Smooth muscle cell (in vitro differentiated cells): ENCODE results near the gene ESYT3. TPM values are rescaled to one million over a fixed set of nuclear protein-coding genes. Genes with fewer than 3 reads are reported as not detected.

Source experiments
- DNase-seq: peaks from one replicate; lab custom pipeline; 2025; ENCODE audit not compliant: unreplicated experiment; lab: John Stamatoyannopoulos, UW
- H2AFZ ChIP-seq: fragments of 200-600 bp; sonication (generic); 2 replicates; pipeline ENCODE4 v1.6.0; 2016; ENCODE audit warnings: antibody characterized with exemption, low read depth, mild to moderate bottlenecking
- H3F3A ChIP-seq: fragments of 200-600 bp; sonication (generic); 2 replicates; pipeline ENCODE4 v1.6.0; 2017; ENCODE audit warnings: antibody characterized with exemption, low read depth
- H3K27ac ChIP-seq: fragments of 200-600 bp; sonication (generic); 2 replicates; pipeline ENCODE4 v1.5.1; 2016; ENCODE audit warnings: low read depth, mild to moderate bottlenecking
- H3K27me3 ChIP-seq: fragments of 200-600 bp; sonication (generic); 2 replicates; pipeline ENCODE4 v1.6.1; 2016; ENCODE audit warnings: low read depth, mild to moderate bottlenecking
- H3K36me3 ChIP-seq: fragments of 200-600 bp; sonication (generic); 2 replicates; pipeline ENCODE4 v1.5.1; 2016; ENCODE audit warnings: low read depth
- H3K4me1 ChIP-seq: fragments of 200-600 bp; sonication (generic); 2 replicates; pipeline ENCODE4 v1.5.1; 2016; ENCODE audit warnings: low read depth
- H3K4me2 ChIP-seq: fragments of 200-600 bp; sonication (generic); 2 replicates; pipeline ENCODE4 v1.6.0; 2016; ENCODE audit warnings: mild to moderate bottlenecking
- H3K4me3 ChIP-seq: fragments of 200-600 bp; sonication (generic); 2 replicates; pipeline ENCODE4 v1.5.1; 2016; ENCODE audit warnings: mild to moderate bottlenecking
- H3K79me2 ChIP-seq: fragments of 200-600 bp; sonication (generic); 2 replicates; pipeline ENCODE4 v1.6.0; 2016; ENCODE audit warnings: low read depth, mild to moderate bottlenecking
- H3K9ac ChIP-seq: fragments of 200-600 bp; sonication (generic); 2 replicates; pipeline ENCODE4 v1.6.0; 2016; ENCODE audit warnings: low read depth
- H3K9me3 ChIP-seq: fragments of 200-600 bp; sonication (generic); replicated peaks from 2 replicates; pipeline ENCODE4 v1.5.1; 2016; ENCODE audit warnings: low read depth
- H4K20me1 ChIP-seq: fragments of 200-600 bp; sonication (generic); 2 replicates; pipeline ENCODE4 v1.6.0; 2016; ENCODE audit warnings: low read depth
- WGBS: methylation state at CpG from one replicate; pipeline ENCODE4 v1.1.7; 2016; ENCODE audit warnings: low lambda C conversion rate; 5-methylcytosine and 5-hydroxymethylcytosine counted together
- polyA plus RNA-seq: library from polyadenylated mRNA; unstranded; fragments of >200 nt; fragmentation: Nextera tagmentation; extraction: Ambion mirVana; gene quantifications from 2 replicates; pipeline ENCODE4 v1.2.1, GENCODE V29; 2016
- total RNA-seq: library from RNA; depleted of rRNA; stranded (reverse); fragments of >200 nt; gene quantifications from 2 replicates; pipeline ENCODE4 v1.2.3, GENCODE V29; 2014
- TF ChIP-seq, protein P1 (sequence below): fragments of 200-600 bp; sonication (generic); IDR thresholded peaks from 2 replicates; pipeline ENCODE4 v1.5.1; 2017; ENCODE audit warnings: borderline replicate concordance, mild to moderate bottlenecking, antibody characterized with exemption; ENCODE audit not compliant: insufficient read depth, poor library complexity, severe bottlenecking

ESYT3 gene
- total and polyA plus RNA-seq, 2 experiments from 2014 or later, result 1.2 to 5.5 TPM

DNA sequence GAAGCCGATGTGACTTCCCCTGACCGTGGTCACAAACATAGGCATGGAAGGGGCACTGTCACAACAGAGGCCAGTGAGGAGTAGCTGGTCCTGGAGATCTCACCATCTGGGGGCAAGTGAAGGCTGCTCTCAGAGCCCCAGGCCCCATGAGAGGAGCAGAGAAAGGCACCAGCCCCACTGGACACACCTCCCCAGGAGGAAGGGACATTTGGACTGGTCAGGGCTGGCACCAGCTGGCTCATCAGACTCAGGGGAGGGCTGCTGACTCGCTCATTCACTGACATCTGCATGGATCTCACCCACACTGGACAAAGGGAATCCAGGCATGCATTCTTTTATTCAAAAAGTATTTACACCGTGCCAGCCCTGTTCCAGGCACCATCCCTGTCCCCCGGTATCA lies 26.8 kb downstream of the ESYT3 start:
- WGBS, result 80% methylated on average over 5 of the region's 5 CpGs
- no peak overlapping the region for H3K9ac ChIP-seq

DNA sequence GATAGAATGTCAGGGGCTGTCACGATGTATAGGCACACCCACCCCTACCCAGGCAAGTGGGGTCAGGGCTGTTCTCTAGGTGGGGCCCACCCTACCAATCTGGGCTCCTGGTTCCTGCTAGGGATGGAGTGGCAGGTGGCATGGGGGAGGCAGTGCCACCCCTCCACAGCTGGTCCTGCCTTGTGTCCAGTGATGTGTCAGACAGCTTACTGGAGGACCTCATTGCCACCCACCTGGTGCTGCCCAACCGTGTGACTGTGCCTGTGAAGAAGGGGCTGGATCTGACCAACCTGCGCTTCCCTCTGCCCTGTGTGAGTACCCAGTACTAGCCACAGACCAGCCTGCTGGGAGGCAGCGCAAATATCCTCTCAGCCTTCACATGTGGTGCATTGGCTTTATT lies 27.5 kb downstream of the ESYT3 start:
- Histone ChIP-seq H3K79me2 (no peaks in the 10 kb centered on the region), H3K4me1 (no peaks in the 10 kb centered on the region), H4K20me1 (no peaks in the 10 kb centered on the region), H3K36me3 (no peaks in the 10 kb centered on the region), H3K4me3 (no peak overlapping the region), H2AFZ (no peak overlapping the region), H3K9me3 (no peaks in the 10 kb centered on the region), H3F3A (no peaks in the 10 kb centered on the region), H3K27ac (no peak overlapping the region), H3K4me2 (no peak overlapping the region), H3K9ac (no peak overlapping the region), H3K27me3 (no peaks in the 10 kb centered on the region)
- DNase-seq, result no peak
- TF ChIP-seq, protein P1, sequence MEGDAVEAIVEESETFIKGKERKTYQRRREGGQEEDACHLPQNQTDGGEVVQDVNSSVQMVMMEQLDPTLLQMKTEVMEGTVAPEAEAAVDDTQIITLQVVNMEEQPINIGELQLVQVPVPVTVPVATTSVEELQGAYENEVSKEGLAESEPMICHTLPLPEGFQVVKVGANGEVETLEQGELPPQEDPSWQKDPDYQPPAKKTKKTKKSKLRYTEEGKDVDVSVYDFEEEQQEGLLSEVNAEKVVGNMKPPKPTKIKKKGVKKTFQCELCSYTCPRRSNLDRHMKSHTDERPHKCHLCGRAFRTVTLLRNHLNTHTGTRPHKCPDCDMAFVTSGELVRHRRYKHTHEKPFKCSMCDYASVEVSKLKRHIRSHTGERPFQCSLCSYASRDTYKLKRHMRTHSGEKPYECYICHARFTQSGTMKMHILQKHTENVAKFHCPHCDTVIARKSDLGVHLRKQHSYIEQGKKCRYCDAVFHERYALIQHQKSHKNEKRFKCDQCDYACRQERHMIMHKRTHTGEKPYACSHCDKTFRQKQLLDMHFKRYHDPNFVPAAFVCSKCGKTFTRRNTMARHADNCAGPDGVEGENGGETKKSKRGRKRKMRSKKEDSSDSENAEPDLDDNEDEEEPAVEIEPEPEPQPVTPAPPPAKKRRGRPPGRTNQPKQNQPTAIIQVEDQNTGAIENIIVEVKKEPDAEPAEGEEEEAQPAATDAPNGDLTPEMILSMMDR, result no peak
- WGBS, result 94% methylated on average over 4 of the region's 4 CpGs

More for the DNA sequence above, 26.8 kb downstream of the ESYT3 start:
- Histone ChIP-seq H3K4me3 (no peak overlapping the region), H3K27me3 (no peaks in the 10 kb centered on the region), H4K20me1 (no peaks in the 10 kb centered on the region), H3K4me1 (no peaks in the 10 kb centered on the region), H3K79me2 (no peaks in the 10 kb centered on the region), H3K4me2 (no peak overlapping the region), H3K9me3 (no peaks in the 10 kb centered on the region), H2AFZ (no peak overlapping the region), H3K27ac (no peak overlapping the region), H3K36me3 (no peaks in the 10 kb centered on the region), H3F3A (no peaks in the 10 kb centered on the region)
- TF ChIP-seq, protein P1, result no peak
- DNase-seq, result no peak

DNA sequence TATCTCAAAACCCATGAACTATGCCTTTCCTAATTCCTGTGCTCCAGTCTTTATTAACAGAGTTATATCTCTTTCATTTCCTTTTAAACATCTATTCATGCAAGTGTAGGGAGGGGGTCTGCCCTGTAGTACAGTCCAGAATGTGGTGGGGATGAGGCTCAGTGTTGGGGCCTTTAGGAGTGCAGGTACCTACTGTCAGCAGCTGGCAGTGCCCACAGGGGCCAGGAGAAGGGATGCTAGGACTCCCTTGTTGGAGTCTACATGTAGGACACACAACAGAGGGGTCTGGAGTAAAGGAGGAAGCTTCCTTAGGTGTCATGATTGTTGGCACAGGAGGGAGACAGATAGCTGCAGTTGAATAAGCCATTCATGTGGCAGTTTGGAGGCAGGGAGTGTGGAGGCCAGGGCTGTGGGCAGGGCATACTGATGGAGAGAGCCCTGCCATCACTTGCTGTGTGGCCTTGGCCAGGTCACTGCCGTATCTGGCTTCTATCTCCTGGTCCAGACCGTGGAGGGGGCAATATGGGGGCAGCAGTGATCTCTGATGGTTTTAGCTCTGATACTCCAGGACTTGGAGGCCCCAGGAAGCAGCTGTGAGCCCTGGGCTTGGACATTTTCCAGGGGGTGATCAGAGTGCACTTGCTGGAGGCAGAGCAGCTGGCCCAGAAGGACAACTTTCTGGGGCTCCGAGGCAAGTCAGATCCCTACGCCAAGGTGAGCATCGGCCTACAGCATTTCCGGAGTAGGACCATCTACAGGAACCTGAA lies 29.5 kb downstream of the ESYT3 start:
- no peaks in the 10 kb centered on the region for H3K79me2 ChIP-seq
- no peak overlapping the region for H3K4me3 ChIP-seq
- H3K9ac ChIP-seq, result no peak overlapping the region
- no peak overlapping the region for H3K4me2 ChIP-seq
- no peaks in the 10 kb centered on the region for H3K9me3 ChIP-seq
- H3F3A ChIP-seq, result no peaks in the 10 kb centered on the region
- H3K36me3 ChIP-seq, result no peaks in the 10 kb centered on the region
- TF ChIP-seq, protein P1, result no peak
- no peak overlapping the region for H2AFZ ChIP-seq
- 91% methylated on average over 6 of the region's 6 CpGs for WGBS
- no peaks in the 10 kb centered on the region for H3K4me1 ChIP-seq
- no peak for DNase-seq
- H3K27me3 ChIP-seq, result no peaks in the 10 kb centered on the region
- H3K27ac ChIP-seq, result no peak overlapping the region
- H4K20me1 ChIP-seq, result no peaks in the 10 kb centered on the region

GRCh38 chr3:138464491-138464860 lies 30.1 kb downstream of the ESYT3 start:
- no peaks in the 10 kb centered on the region for H3K27me3 ChIP-seq
- no peak overlapping the region for H3K9ac ChIP-seq
- no peaks in the 10 kb centered on the region for H3K36me3 ChIP-seq
- H3K4me3 ChIP-seq, result no peak overlapping the region
- H3K79me2 ChIP-seq, result no peaks in the 10 kb centered on the region
- H3K4me2 ChIP-seq, result no peak overlapping the region
- no peaks in the 10 kb centered on the region for H3K9me3 ChIP-seq
- no peaks in the 10 kb centered on the region for H3F3A ChIP-seq
- 71% methylated on average over 2 of the region's 2 CpGs for WGBS
- no peaks in the 10 kb centered on the region for H3K4me1 ChIP-seq
- no peaks in the 10 kb centered on the region for H4K20me1 ChIP-seq
- H3K27ac ChIP-seq, result no peak overlapping the region
- TF ChIP-seq, protein P1, result no peak
- H2AFZ ChIP-seq, result no peak overlapping the region
- DNase-seq, result no peak
